HG02943 (cell line): ENCODE results near the gene FUZ.

Experiments
- ATAC-seq: cut with Tn5 transposase; IDR thresholded peaks from one replicate; pipeline ENCODE4 v1.9.1; 2021; ENCODE audit warnings: mild to moderate bottlenecking, low read depth, moderate library complexity; ENCODE audit not compliant: unreplicated experiment

Gene FUZ

DNA sequence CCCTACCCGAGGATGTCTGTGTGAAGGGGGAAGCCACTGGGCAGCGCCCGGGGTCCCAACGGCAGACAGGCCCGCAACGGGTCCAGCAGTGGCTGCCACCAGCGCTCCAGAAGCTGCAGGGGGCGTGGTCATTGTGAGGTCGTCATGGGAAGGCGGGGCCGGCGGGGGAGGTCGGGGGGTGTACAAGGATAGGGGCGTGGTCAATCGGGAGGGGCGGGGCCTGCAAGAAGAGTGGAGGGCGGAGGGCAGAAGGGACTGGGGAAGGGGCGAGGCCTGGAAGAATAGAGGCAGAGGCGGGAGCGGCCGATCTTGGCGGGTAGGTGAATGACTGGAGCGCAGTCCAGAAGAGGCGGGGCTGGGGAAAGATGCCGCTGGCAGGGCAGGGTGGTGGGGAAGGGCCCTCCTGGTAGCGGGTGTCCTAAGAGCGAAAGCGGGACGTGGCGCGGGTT lies 4.4 kb downstream of the FUZ start:
- ATAC-seq = no peak

DNA sequence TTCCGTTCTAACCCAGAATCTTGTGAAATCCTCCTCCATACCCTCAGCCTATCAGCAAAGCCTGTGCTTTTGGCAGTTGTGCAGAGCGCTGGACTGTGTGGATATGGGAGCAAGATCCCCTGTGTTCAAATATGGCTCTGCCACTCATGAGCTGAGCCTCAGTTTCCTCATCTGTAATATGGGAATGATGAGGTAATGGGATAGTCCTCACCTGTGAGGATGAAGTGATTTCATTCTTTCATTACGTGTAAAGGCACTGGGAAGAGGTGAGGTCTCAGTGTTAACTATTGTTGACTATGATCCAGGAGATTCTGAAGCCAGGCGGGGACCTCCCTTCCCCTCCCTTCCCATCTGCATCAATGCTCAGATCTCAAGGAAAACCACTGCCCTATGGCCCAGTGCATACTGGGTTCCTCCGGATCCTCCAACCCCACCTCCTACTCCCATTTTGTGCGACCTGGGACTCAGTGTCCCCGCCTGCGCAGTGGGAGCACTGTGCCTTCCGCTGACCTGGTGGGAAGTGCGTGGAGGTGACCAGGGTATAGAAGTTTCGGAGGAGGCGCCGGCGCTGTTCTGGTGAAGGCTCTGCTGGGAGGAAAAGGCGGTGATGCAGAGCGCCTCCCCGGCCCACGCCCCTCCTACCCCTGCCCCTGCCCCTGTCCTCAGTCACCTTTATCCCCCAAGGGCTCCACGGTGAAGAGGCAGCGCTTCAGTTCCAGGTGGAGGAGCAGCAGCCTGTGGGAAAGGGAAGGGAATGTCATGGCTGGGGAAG lies 5.0 kb downstream of the FUZ start:
- no peak for ATAC-seq

DNA sequence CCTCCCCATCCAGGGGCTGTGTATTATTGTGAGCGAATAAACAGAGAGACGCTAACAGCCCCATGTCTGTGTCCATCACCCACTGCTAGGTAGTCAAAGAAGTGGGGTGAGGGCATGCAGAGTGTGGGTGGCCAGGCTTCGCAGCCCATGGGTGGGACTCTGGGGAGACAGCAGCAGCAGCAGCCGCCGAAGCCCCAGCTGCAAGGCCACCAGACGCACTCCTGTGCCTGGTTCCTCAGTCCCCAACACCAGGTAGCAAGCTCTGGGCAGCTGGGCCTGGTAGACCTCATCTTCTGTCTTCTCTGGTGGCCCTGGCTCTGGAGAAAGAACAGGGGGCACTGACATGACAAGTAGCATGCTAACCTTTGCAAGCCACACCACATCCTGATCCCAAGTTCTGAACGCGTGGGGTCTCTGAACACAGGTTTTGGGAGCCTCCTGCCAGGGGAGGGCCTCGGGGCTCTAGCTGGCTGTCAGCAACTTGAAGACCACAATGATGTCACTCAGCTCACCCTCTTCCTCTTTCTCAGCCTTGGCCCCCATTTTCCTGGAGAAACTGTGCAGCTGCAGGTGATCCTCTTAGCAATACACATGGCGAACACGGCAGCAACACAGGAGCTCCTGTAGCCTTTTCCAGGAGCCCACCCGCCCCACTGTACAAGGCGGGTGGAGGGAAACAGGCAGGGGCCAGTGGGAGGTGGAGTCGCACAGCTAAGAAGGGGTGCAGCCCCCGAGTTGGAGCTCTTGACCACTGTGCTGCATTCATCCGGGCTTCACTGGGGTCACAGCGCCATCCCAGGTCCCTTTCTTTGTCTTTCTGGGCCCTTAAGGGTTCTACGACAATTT lies 5.8 kb downstream of the FUZ start:
- ATAC-seq = no peak

DNA sequence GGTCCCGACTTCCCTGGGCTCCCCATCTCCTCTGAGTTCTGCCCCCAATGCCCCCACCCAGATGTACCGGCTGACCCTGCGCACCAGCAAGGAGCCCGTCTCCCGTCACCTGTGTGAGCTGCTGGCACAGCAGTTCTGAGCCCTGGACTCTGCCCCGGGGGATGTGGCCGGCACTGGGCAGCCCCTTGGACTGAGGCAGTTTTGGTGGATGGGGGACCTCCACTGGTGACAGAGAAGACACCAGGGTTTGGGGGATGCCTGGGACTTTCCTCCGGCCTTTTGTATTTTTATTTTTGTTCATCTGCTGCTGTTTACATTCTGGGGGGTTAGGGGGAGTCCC lies 6.5 kb downstream of the FUZ start:
- no peak for ATAC-seq

DNA sequence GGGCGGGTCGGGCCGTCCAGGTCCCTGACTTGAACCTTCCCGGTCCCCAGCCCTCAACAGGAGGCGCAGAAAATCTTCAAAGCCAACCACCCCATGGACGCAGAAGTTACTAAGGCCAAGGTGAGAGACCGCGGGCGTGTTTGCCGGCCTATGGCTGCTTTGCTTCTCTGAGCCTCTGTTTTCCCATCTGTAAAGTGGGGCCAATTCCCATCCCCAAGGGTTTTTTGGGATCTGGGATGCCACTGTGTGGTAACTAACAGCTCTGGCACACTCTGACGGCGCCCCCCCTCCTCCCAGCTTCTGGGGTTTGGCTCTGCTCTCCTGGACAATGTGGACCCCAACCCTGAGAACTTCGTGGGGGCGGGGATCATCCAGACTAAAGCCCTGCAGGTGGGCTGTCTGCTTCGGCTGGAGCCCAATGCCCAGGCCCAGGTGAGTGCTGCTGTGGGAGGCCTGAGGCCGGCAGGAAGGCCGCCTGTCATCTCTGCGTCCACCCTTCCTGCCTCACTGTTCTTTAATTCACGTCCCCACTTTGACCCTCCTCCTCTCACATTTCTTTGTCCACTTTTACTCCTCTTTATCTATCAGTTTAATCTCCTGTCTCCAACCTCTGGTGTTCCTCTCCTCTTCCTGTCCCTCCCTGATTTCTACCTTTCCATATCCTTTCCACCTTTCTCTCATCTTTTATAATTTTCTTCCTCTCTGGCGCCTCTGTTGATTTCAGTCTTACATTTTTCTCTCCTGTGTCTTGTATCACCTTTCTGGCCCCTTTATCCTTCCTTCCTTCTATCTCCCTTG lies 7.1 kb downstream of the FUZ start:
- no peak for ATAC-seq

DNA sequence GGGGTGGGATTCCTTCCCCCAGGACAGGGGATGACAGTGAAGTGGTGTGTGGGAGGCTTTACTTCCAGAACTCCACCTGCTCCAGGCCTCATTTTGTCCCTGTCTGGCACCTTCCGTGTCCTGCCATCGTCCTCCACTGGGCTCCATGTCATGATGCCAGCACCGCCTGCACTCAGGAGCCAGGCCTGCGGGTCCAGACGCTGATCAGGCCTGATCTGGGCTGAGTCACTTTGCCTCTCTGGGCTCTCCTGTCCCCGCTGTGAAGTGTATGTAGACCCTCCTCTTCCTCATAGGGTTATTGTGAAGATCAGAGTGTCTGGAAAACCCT lies 9.6 kb downstream of the FUZ start:
- no peak for ATAC-seq

DNA sequence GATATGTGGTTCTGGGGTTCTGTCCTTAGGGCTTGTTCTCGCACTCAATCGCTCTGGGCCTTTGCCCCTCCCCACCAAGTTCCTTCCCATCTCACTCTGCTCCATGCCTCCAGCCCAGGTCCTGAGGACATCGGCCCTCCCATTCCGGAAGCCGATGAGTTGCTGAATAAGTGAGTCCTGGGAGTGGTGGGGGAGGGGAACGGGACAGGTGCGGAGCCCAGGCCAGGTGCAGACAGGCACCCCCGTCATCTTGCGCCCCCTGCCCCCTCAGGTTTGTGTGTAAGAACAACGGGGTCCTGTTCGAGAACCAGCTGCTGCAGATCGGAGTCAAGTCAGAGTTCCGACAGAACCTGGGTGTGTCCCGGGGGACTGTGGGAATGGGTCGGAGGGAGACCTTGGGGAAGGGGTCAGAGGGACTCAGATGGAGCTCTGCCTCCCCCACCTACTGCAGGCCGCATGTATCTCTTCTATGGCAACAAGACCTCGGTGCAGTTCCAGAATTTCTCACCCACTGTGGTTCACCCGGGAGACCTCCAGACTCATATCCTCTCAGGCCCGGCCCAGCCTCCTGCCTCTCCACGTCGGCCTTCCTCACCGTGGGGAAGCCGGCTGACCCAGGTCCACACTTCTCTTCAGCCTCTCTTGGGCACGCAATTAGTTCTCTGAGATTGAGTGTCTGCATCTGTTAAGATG lies 10.1 kb downstream of the FUZ start:
- no peak for ATAC-seq

DNA sequence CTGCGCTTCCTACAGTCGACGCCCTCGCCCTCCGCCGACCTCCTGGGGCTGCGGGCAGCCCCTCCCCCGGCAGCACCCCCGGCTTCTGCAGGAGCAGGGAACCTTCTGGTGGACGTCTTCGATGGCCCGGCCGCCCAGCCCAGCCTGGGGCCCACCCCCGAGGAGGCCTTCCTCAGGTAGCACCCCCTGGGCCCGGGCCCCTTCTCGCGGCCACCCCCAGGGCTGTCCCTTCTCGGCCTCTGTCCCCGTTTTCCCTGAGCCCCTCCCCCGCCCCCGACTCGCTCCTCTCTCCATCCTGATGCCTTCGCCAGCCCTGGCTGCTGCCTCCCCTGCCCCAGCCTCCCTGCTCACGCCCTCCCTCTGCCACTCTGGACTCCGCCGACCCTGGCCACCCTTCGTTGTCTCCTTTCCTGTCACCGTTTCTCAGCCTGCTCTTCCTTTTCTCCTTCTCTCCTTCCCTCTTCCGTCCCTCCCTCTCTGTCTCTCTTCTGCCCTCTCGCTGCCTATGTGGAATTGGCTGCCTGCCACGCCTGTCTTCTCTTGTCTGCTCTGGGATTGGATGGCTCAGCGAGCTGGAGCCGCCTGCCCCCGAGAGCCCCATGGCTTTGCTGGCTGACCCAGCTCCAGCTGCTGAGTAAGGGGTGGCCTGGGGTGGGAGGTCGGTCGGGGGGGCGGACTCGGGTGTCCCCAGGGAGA lies 11.0 kb downstream of the FUZ start:
- ATAC-seq = no peak

DNA sequence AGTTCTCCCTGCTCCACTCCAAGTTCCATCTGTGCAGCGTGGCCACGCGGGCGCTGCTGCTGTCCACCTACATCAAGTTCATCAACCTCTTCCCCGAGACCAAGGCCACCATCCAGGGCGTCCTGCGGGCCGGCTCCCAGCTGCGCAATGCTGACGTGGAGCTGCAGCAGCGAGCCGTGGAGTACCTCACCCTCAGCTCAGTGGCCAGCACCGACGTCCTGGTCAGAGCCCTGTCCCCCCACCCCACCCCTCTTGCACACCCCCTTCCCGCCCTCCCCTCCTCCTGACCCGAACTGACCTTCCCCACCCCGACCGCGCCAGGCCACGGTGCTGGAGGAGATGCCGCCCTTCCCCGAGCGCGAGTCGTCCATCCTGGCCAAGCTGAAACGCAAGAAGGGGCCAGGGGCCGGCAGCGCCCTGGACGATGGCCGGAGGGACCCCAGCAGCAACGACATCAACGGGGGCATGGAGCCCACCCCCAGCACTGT lies 11.6 kb downstream of the FUZ start:
- no peak for ATAC-seq

DNA sequence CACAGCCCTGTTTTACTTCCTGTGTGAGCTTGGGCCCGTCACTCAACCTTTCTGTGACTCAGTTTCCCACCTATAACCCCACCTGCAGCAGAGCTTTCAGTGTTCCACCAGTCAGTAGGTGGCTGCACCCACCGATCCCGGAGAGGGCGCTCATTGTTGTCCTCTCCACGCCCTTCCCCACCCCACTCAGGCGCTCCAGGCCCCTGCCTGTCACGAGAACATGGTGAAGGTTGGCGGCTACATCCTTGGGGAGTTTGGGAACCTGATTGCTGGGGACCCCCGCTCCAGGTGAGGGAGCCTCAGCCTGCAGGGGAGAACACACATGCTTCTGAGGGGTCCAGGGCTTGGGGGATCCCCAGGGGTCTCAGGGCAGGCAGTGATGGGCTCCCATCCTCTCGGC lies 12.3 kb downstream of the FUZ start:
- ATAC-seq = no peak

DNA sequence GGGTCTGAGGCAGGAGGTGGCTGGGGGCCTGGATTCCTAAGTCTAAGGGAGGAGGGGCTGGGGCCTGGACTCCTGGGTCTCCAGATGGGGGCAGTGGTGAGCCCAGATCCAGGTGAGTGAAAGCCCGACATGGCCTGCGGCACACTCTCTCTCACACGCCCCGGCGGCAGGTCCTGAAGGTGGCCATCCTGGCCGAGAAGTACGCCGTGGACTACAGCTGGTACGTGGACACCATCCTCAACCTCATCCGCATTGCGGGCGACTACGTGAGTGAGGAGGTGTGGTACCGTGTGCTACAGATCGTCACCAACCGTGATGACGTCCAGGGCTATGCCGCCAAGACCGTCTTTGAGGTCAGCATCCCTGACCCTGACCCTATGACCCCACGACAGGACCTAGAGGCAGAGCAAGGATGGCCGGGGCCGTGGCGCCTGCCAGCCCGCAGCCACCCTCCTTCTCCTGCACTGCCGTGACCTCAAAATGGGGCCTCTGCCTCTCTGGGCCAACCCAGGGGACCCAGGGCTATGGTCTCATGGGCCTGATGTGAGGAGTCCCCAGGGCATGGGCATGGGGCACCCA lies 13.2 kb downstream of the FUZ start:
- ATAC-seq = no peak

DNA sequence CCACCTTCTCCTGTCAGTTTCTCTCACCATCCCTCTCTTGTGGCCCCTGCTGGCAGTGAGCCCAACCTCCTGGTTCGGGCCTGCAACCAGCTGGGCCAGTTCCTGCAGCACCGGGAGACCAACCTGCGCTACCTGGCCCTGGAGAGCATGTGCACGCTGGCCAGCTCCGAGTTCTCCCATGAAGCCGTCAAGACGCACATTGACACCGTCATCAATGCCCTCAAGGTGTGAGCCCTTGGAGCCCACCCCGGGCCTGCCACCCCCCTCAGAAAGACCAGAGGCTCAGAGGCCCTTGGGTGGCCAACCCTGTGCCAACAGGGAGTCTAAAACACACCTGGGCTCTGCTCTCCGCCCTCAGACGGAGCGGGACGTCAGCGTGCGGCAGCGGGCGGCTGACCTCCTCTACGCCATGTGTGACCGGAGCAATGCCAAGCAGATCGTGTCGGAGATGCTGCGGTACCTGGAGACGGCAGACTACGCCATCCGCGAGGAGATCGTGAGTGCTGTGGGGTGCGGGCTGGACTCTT lies 13.8 kb downstream of the FUZ start:
- ATAC-seq = no peak

DNA sequence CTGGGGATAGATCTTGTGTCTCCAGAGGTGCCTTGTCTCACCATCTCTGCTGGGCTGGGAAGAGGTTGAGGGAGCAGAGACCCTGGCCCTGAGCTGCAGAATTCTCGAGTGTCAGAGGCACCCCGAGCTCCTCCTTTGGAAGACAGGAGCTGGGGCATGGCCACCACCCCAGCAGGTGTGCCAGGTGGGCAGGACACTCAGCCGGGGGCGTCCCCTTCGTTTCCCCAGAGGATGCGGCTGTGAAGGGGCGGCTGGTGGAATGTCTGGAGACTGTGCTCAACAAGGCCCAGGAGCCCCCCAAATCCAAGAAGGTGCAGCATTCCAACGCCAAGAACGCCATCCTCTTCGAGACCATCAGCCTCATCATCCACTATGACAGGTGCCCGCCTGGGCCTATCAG lies 14.5 kb downstream of the FUZ start:
- no peak for ATAC-seq

DNA sequence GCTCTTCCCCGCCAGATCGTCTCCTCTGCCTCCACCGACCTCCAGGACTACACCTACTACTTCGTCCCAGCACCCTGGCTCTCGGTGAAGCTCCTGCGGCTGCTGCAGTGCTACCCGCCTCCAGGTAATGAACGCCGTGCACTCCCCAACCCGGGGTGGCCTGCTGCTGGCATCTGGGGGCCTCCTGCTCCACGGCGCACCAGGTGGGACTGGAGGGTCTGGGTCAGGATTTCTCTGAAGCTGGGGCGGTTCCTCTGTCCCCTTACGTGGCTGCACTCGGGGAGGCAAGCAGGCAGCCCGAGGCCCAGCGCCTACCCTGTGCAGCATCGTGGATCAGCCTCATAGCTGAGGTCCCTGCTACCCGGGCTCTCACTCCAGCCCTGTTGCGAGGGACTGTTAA lies 17.5 kb downstream of the FUZ start:
- ATAC-seq = no peak

DNA sequence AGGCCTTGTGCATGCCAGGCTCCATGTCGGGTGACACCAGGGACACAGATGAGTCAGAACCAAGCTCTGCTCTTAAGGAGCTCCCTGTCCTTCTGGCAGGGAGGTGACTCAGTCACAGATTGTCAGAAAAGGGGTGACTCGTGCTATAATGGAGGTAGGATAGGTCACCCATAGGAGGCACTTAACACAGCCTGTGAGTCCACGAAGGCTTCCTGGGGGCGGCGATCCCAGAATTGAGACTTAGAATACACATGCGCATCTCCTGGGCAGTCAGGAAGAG lies 19.6 kb downstream of the FUZ start:
- ATAC-seq = no peak

DNA sequence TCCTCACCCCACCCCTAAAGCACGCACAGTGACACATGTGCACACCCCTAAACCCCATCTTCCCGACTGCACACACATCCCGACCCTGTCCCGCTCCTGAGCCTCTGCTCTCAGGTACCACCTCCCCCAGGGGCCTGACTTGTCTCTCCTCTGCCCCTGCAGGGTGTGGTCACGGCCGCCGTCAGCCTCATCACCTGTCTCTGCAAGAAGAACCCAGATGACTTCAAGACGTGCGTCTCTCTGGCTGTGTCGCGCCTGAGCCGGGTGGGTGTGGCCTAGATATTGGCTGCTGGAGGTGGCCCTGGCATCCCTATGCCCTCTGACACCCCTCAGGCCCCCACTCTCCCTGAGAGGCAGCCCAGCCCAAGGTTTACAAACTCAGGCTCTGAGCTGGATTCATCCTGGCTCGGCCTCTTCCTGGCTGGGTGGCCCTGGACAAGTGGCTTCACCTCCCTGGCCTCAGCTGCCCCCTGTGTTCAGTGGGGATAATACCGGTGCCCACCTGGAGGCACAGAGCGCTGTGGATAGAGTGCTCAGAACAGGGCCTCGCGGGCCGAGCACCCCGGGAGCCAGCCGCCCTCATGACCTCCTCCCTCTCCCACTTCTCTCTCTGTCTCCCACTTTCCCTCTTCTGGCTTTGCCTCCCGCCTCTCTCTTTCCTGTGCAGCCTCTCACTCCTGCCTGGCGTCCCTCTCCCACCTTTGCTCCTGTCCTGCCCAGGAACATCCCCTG lies 20.1 kb downstream of the FUZ start:
- no peak for ATAC-seq

DNA sequence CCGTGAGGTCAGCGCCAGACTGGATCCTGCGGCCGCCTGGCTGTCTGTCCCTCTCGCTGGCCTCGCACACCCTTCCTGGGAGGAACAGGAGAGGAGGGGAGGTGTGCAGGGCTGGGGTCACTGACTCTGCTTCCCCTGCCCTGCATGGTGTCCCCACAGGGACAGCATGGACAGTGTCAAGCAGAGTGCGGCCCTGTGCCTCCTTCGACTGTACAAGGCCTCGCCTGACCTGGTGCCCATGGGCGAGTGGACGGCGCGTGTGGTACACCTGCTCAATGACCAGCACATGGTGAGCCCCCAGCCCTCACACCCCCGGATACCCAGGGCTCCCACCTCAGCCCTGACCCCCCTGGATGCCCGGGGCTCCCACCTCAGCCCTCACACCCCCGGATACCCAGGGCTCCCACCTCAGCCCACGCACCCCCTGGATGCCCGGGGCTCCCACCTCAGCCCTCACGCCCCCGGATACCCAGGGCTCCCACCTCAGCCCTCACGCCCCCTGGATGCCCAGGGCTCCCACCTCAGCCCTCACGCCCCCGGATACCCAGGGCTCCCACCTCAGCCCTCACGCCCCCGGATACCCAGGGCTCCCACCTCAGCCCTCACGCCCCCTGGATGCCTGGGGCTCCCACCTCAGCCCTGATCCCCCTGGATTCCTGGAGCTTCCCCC lies 21.2 kb downstream of the FUZ start:
- ATAC-seq = no peak

DNA sequence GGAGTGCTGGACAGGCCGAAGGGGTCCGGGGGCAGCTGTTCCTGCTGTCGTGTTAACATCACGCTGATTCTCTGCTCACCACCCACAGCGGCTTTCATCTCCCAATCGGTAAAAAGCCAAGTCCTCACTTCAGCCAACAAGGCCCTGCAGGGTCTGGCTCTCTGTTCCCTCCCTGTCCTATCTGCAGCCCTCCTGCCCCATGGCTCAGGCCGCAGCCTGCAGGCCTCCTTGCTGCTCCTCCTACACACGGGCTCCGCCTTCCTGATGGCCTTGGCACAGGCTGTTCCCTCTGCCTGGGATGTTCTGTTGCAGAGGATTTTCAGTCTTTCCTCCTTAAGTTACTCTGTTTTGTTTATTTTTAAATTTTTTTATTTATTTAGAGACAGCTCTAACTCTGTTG lies 22.2 kb downstream of the FUZ start:
- ATAC-seq = no peak

DNA sequence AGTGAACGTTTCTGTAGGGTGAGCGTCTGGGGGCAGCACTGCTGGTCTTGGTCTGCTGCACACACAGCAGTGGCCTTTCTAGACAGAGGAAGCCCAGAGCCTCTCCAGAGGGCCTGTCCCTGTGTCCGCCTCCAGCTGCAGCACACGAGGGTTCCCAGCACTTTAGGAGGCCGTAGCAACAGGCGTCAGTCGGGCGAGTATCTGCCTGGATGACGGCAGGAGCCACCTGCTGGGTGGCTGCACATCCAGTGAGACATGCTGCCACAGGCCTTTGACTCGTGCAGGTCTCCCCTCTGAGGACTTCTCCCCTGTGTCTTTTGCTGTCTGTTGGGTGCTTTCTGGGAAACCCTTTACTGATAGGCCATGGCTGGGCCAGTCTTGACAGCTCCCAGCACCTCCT lies 24.2 kb downstream of the FUZ start:
- ATAC-seq = no peak
